HCT116 (cell line): ENCODE results near the gene SIRPB2. TPM values are rescaled to one million over a fixed set of nuclear protein-coding genes. Genes with fewer than 3 reads are reported as not detected.

Experiments
- ATAC-seq: fragments of 200-7000 bp; cut with Tn5 transposase; 2 replicates; pipeline ENCODE4 v1.9.1; 2020; ENCODE audit warnings: mild to moderate bottlenecking, moderate library complexity
- BruUV-seq: library from RNA; stranded (reverse); fragments of 400-500 nt; replicated peaks from 2 replicates; lab custom pipeline; 2021; lab: Mats Ljungman, UMichigan
- CTCF ChIA-PET: fragments of 300-600 bp; sonication (Branson Sonifier 250); formaldehyde crosslinking; loops from one replicate; lab custom pipeline; 2021; ENCODE audit warnings: antibody characterized with exemption; lab: Charles Lee
- POLR2A ChIA-PET: fragments of 300-600, 350-600 bp; sonication (Branson Sonifier 250); formaldehyde crosslinking; loops from one replicate; lab custom pipeline; 2021; ENCODE audit warnings: antibody characterized with exemption; lab: Charles Lee
- RAD21 ChIA-PET, 2 experiments: fragments of 300-600 bp; sonication (Branson Sonifier 250); formaldehyde crosslinking; loops; one replicate each; lab custom pipeline; 2023; ENCODE audit warnings: low total read pairs in 2 of 2; ENCODE audit not compliant: uncharacterized antibody in 2 of 2, unreplicated experiment in 2 of 2, low non-redundant PET in 1 of 2; lab: Charles Lee
- DNase-seq: peaks from one replicate; pipeline ENCODE4 v3.0.0-alpha.2; 2010; ENCODE audit warnings: low read depth, low spot score
- H2AFZ ChIP-seq: fragments of 200-600 bp; shearing (Covaris generic), sonication (generic); 2 replicates; pipeline ENCODE4 v1.6.1; 2017; ENCODE audit warnings: low read depth, mixed run types, mixed read lengths, antibody characterized with exemption, low read length; ENCODE audit not compliant: poor library complexity, severe bottlenecking
- H3K27ac ChIP-seq: 2 replicates; pipeline ENCODE4 v1.5.1; 2012; ENCODE audit warnings: low read depth, low read length
- H3K27me3 ChIP-seq: fragments of 200-600 bp; sonication (generic); 2 replicates; pipeline ENCODE4 v1.6.1; 2016; ENCODE audit warnings: mixed run types, low read length, mixed read lengths; ENCODE audit not compliant: insufficient read depth
- H3K36me3 ChIP-seq, 2 experiments: fragments of 200-500 bp in 1 of 2; fragments of 200-600 bp in 1 of 2; sonication (Bioruptor generic) in 1 of 2; sonication (generic) in 1 of 2; 2 replicates each; pipeline versions ENCODE4 v1.5.1 to v1.6.1; 2014 to 2016; ENCODE audit warnings: low read length in 2 of 2, inconsistent platforms in 1 of 2, mixed read lengths in 1 of 2, mixed run types in 1 of 2; ENCODE audit not compliant: insufficient read depth in 2 of 2, control insufficient read depth in 1 of 2
- H3K4me1 ChIP-seq, 2 experiments: fragments of 200-600 bp in 1 of 2; sonication (generic) in 1 of 2; 2 replicates each; pipeline versions ENCODE4 v1.5.1 to v1.6.1; 2012 to 2017; ENCODE audit warnings: low read length in 2 of 2, inconsistent platforms in 1 of 2, mild to moderate bottlenecking in 1 of 2, mixed read lengths in 1 of 2, mixed run types in 1 of 2, moderate library complexity in 1 of 2; ENCODE audit not compliant: insufficient read depth in 2 of 2, control insufficient read depth in 1 of 2
- H3K4me2 ChIP-seq: fragments of 200-600 bp; sonication (generic); 2 replicates; pipeline ENCODE4 v1.6.1; 2017; ENCODE audit warnings: mixed run types, low read length, mixed read lengths
- H3K4me3 ChIP-seq, 2 experiments: fragments of 200-600 bp in 1 of 2; sonication (generic) in 1 of 2; replicated peaks in 1 of 2; 2 replicates each; pipeline ENCODE4 v1.5.1; 2011 to 2016; ENCODE audit warnings: low read length in 2 of 2, control low read depth in 1 of 2, low read depth in 1 of 2, mild to moderate bottlenecking in 1 of 2, mixed read lengths in 1 of 2, mixed run types in 1 of 2
- H3K79me2 ChIP-seq: fragments of 200-600 bp; sonication (generic); 2 replicates; pipeline ENCODE4 v1.6.1; 2017; ENCODE audit warnings: mild to moderate bottlenecking, mixed run types, low read length, moderate library complexity, mixed read lengths; ENCODE audit not compliant: insufficient read depth
- H3K9ac ChIP-seq: fragments of 200-600 bp; sonication (generic); 2 replicates; pipeline ENCODE4 v1.6.1; 2016; ENCODE audit warnings: low read length, mixed read lengths
- H3K9me2 ChIP-seq: fragments of 200-600 bp; sonication (generic), shearing (Covaris generic); 2 replicates; pipeline ENCODE4 v1.6.1; 2017; ENCODE audit warnings: mixed run types, mild to moderate bottlenecking, moderate library complexity; ENCODE audit not compliant: insufficient read depth
- H3K9me3 ChIP-seq, 2 experiments: fragments of 200-500 bp in 1 of 2; fragments of 200-600 bp in 1 of 2; sonication (Bioruptor generic) in 1 of 2; sonication (generic) in 1 of 2; 2 replicates each; pipeline ENCODE4 v1.6.1; 2014 to 2017; ENCODE audit warnings: low read length in 2 of 2, mixed read lengths in 2 of 2, inconsistent platforms in 1 of 2, low read depth in 1 of 2, mild to moderate bottlenecking in 1 of 2, mixed run types in 1 of 2, moderate library complexity in 1 of 2; ENCODE audit not compliant: control insufficient read depth in 1 of 2, insufficient read depth in 1 of 2
- H4K20me1 ChIP-seq: fragments of 200-600 bp; sonication (generic), shearing (Covaris generic); 2 replicates; pipeline ENCODE4 v1.6.1; 2017; ENCODE audit warnings: mixed run types, mild to moderate bottlenecking, moderate library complexity; ENCODE audit not compliant: insufficient read depth
- CBX3 ChIP-seq: IDR thresholded peaks from 2 replicates; pipeline ENCODE4 v1.6.1; 2012; ENCODE audit warnings: low read depth
- CEBPB ChIP-seq: IDR thresholded peaks from 2 replicates; pipeline ENCODE4 v1.6.1; 2012; ENCODE audit warnings: low read depth
- EGR1 ChIP-seq: IDR thresholded peaks from 2 replicates; pipeline ENCODE4 v1.6.1; 2012; ENCODE audit warnings: low read depth
- FOSL1 ChIP-seq: IDR thresholded peaks from 2 replicates; pipeline ENCODE4 v1.6.1; 2012; ENCODE audit warnings: low read depth
- JUND ChIP-seq: IDR thresholded peaks from 2 replicates; pipeline ENCODE4 v1.6.1; 2012
- POLR2A ChIP-seq: IDR thresholded peaks from 2 replicates; pipeline ENCODE4 v1.7.0; 2011; ENCODE audit warnings: borderline replicate concordance; ENCODE audit not compliant: insufficient read depth, insufficient read length; ENCODE audit errors: extremely low read depth
- POLR2AphosphoS5 ChIP-seq: IDR thresholded peaks from 2 replicates; pipeline ENCODE4 v1.6.1; 2011; ENCODE audit warnings: mild to moderate bottlenecking, low read depth, low read length, moderate library complexity
- SP1 ChIP-seq: IDR thresholded peaks from 2 replicates; pipeline ENCODE4 v1.6.1; 2012; ENCODE audit warnings: low read depth
- TCF7L2 ChIP-seq: IDR thresholded peaks from 2 replicates; pipeline ENCODE4 v1.7.0; 2011; ENCODE audit warnings: borderline replicate concordance, inconsistent platforms; ENCODE audit not compliant: insufficient read depth, insufficient read length; ENCODE audit errors: extremely low read depth
- YY1 ChIP-seq: IDR thresholded peaks from 2 replicates; pipeline ENCODE4 v1.6.1; 2011; ENCODE audit warnings: low read length, low read depth, moderate library complexity, mild to moderate bottlenecking; ENCODE audit not compliant: insufficient replicate concordance; ENCODE audit errors: extremely low read depth
- ZFX ChIP-seq: fragments of 450-650 bp; IDR thresholded peaks from 2 replicates; pipeline ENCODE4 v1.6.1; 2017
- intact Hi-C: fragments of 100-400 bp; cut with micrococcal nuclease; formaldehyde crosslinking; loops from 2 replicates; pipeline ENCODE4 v1.10.0; 2022
- total RNA-seq: library from RNA; stranded (reverse); gene quantifications from one replicate; pipeline ENCODE4 v1.2.1, GENCODE V29; 2021; ENCODE audit not compliant: unreplicated experiment
- TF ChIP-seq, protein P1 (sequence below): IDR thresholded peaks from 2 replicates; pipeline ENCODE4 v1.6.1; 2012

SIRPB2 gene
- total RNA-seq, 1 experiment from 2014 or later: not detected

DNA sequence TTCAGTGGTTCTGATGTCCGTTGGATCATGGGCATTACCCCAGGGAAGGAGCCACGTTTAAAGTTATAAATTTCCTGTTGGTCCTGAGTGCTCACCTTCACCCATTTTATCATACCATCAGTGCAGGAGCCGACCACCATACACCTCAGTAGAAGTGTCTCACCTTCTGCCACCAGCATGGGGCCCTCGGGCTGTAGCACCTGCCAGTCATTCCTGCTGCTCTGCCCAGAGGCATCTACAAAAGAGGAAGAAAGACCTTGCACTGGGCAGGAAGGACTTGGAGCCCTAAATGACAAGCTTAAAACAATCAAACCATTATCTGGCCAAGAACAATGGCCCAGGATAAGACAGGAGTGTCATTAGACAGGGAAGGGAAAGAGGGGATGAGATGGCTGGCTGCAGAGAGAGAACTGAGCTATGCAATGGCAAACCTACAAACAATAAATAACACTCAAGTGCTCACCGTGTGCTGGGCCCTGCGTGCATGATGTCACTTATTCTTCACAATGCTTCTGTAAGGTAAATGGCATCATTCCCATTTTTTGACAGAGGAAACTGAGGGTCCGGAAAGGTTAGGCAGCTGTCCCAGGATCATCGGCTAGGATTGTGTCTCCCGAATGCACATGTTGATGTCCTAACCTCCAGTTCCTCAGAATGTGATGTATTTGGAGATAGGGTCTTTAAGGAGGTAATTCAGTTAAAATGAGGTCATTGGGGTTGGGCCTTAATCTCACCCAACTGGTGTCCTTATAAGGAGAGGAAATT is 11.2 kb downstream of the SIRPB2 start:
- Histone ChIP-seq H3K9me2 (no peaks in the 10 kb centered on the region), H3K79me2 (no peaks in the 10 kb centered on the region), H3K27ac (no peak overlapping the region), H3K27me3 (no peaks in the 10 kb centered on the region), H3K4me2 (no peak overlapping the region), H2AFZ (no peak overlapping the region), H3K4me1 (peaks cover 5 to 22% of the 10 kb centered on the region in 2 experiments; a peak in 3 of 4 replicates), H3K36me3 (no peaks in the 10 kb centered on the region), H3K9me3 (no peaks in the 10 kb centered on the region), H3K4me3 (no peak overlapping the region), H3K9ac (no peak overlapping the region), H4K20me1 (no peaks in the 10 kb centered on the region)
- DNase-seq: no peak
- intact Hi-C loops: no loop called here
- TF ChIP-seq POLR2AphosphoS5 (no peak), EGR1 (no peak), TCF7L2 (no peak)
- TF ChIP-seq, protein P1, sequence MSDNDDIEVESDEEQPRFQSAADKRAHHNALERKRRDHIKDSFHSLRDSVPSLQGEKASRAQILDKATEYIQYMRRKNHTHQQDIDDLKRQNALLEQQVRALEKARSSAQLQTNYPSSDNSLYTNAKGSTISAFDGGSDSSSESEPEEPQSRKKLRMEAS: no peak
- no peak for ATAC-seq
- ChIA-PET RAD21 (no interaction called here), POLR2A (interaction anchor here (1.2 kb wide), 1 partner anchor 11 kb away, joined by 3 read pairs; no protein-coding TSS in a partner anchor), CTCF (interaction anchor here (1.9 to 2.8 kb wide), 2 partner anchors 23 to 297 kb away, joined by 5 to 16 read pairs; no protein-coding TSS in a partner anchor)
- no TSS peak for BruUV-seq

DNA sequence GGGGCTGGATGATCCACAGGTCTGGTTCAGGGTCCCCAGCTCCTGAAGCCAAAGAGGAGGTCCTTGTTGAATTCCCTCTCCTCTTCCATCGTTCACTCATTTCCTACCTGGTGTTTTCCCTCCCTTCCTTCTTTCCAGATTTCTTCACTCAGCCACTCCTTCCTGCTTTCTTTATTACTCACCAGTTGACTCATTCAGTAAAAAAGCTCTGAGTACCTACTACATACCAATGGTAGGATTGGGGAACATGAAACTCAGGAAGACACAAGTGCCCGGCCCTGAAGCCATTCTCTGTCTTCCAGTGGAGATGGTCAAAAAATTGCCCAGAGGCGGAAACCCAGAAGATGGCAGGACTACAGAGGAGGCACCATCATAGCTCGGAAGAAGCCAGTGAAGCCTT is 12.7 kb downstream of the SIRPB2 start:
- no peaks in the 10 kb centered on the region for H3K27me3 ChIP-seq
- peak overlapping the region; percentile 9; the same call in 1 of the 2 replicates for H3K9ac ChIP-seq
- POLR2A ChIA-PET: interaction anchor here (1.2 kb wide), 1 partner anchor 11 kb away, joined by 4 read pairs; no protein-coding TSS in a partner anchor
- peak; percentile 93 for TF ChIP-seq FOSL1
- TF ChIP-seq ZFX: no peak
- TF ChIP-seq SP1: peak; percentile 73; the same call in 1 of the 2 replicates
- TF ChIP-seq CEBPB: peak; percentile 76
- no peak for TF ChIP-seq YY1
- TF ChIP-seq JUND: peak; percentile 81
- no peak for TF ChIP-seq POLR2A
- peak; percentile 64; the same call in 1 of the 2 replicates for TF ChIP-seq CBX3
- no peaks in the 10 kb centered on the region for H3K79me2 ChIP-seq
- no peaks in the 10 kb centered on the region for H3K36me3 ChIP-seq
- H3K9me3 ChIP-seq: no peaks in the 10 kb centered on the region
- peak overlapping the region; percentile 73 for H2AFZ ChIP-seq
- peak overlapping the region in 1 of 2 experiments; percentile 5; a peak in 1 of 4 replicates for H3K4me3 ChIP-seq
- peak overlapping the region; percentile 65 for H3K4me2 ChIP-seq
- intact Hi-C loops: no loop called here
- peak; percentile 78 for ATAC-seq
- no TSS peak for BruUV-seq
- CTCF ChIA-PET: interaction anchor here (1.1 to 2.8 kb wide), 3 partner anchors 12 to 298 kb away, joined by 5 to 16 read pairs (median 5); partner anchors contain the start of gene NSFL1C
- no peaks in the 10 kb centered on the region for H4K20me1 ChIP-seq
- peak; percentile 42 for DNase-seq
- H3K27ac ChIP-seq: no peak overlapping the region
- no peaks in the 10 kb centered on the region for H3K9me2 ChIP-seq
- RAD21 ChIA-PET: no interaction called here
- H3K4me1 ChIP-seq: peaks cover 5 to 26% of the 10 kb centered on the region in 2 experiments; a peak in 3 of 4 replicates
